Activated CD8-positive, alpha-beta memory T cell treated with anti-CD3 and anti-CD28 coated beads, Interleukin-2, amount 10 ng/mL, durations not matched to agents 7 days and 5 days (primary cell): ENCODE measurements around the gene DHRSX. TPM values are rescaled to one million over a fixed set of nuclear protein-coding genes. Genes with fewer than 3 reads are reported as not detected.
"Not testable (repeated sequence)": the region's sequence is repeated elsewhere in the genome, so short reads cannot be mapped to it uniquely, and the experiment has no call there.

Experiments used
- ATAC-seq: fragments of 150-1000 bp; cut with Tn5 transposase; one replicate; pipeline ENCODE4 v1.10.0; 2021; ENCODE audit warnings: moderate library complexity
- CTCF ChIA-PET: fragments of 350-600 bp; sonication (Branson Sonifier 250); formaldehyde crosslinking; loops from one replicate; lab custom pipeline; 2021; ENCODE audit warnings: antibody characterized with exemption; lab: Charles Lee
- DNase-seq: peaks from one replicate; pipeline ENCODE4 v3.0.0-alpha.2; 2020
- H3K27ac Mint-ChIP-seq: one replicate; pipeline ENCODE4 v1.8.0; 2021; ENCODE audit warnings: mild to moderate bottlenecking, mixed read lengths
- H3K27me3 Mint-ChIP-seq: one replicate; pipeline ENCODE4 v1.8.0; 2021; ENCODE audit warnings: mixed read lengths
- H3K36me3 Mint-ChIP-seq: one replicate; pipeline ENCODE4 v1.8.0; 2021; ENCODE audit warnings: mild to moderate bottlenecking, mixed read lengths
- H3K4me1 Mint-ChIP-seq: one replicate; pipeline ENCODE4 v1.8.0; 2021; ENCODE audit warnings: mixed read lengths
- H3K4me3 Mint-ChIP-seq: one replicate; pipeline ENCODE4 v1.8.0; 2021; ENCODE audit warnings: mild to moderate bottlenecking, moderate library complexity, mixed read lengths
- H3K9me3 Mint-ChIP-seq: one replicate; pipeline ENCODE4 v1.8.0; 2022; ENCODE audit warnings: low read depth, mixed read lengths
- total RNA-seq, 2 experiments: library from RNA; stranded (reverse); gene quantifications; one replicate each; pipeline ENCODE4 v1.2.3, GENCODE V29; 2021

Gene DHRSX
- total RNA-seq, 2 experiments from 2014 or later: 21.1 to 22.5 TPM

DNA sequence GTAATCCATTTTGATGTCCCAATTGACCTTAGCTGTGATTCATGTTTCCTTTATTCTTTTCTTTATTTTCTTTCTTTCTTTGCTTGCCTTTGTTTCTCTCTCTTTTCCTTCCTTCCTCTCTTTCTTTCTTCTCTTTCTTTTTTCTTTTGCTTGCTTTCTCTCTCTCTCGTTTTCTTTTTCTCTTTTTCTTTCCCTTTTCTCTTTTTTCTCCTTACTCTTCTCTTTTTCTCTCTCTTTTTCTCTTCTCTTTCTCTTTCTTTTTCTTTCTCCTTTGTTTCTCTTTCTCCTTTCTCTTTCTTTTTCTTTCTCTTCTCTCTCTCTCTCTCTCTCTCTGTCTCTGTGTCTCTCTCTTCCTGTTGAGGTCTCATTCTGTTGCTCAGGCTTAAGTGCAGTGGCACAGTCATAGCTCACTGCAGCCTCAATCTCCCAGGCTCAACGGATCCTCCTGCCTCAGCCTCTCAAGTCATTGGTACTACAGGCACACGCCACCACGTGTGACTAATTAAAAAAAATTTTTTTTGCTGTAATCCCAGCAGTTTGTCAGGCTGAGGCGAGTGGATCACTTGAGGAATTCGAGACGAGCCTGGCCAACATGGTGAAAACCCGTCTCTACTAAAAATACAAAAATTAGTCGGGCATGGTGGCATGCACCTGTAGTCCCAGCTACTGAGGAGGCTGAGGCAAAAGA is 8.0 kb upstream of the DHRSX start:
- Mint-ChIP-seq H3K9me3 (no peaks in the 10 kb centered on the region), H3K4me3 (no peak overlapping the region), H3K27ac (no peak overlapping the region), H3K27me3 (no peaks in the 10 kb centered on the region), H3K36me3 (no peaks in the 10 kb centered on the region), H3K4me1 (peaks cover 4% of the 10 kb centered on the region)
- DNase-seq (no peak), ATAC-seq (no peak)
- CTCF ChIA-PET: no interaction called here

DNA sequence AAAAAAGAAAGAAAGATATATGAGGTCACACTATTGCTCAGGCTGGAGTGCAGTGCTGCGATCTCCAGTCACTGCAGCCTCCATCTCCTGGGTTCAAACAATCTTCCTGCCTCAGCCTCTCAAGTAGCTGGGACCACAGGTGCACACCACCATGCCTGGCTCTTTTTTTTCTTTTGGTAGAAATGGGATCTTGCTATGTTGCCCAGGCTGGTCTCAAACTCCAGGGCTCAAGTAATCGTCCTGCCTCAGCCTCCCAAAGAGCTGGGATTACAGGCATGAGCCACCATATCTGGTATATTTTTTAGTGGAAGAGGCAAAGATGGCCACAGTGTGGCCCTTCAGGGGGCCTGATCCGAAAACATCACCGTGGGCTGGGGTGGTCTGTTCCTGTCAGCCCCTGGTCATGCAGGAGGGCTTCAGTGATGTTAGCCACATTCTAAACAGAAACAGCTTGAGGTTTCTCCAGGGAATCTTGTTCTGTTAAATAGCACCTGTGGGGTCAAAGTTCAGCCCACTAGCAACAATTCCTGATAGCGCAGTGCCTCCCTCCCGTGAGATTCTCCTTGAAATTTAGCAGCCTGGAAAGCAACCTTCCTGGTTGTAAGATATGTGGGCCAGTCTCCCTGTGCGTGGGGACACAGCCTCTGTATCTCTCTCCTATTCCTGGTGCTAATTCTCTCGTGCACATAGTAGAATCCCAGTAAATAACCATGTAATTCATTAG is 7.3 kb upstream of the DHRSX start:
- DNase-seq: no peak
- Mint-ChIP-seq H3K36me3 (no peaks in the 10 kb centered on the region), H3K4me1 (peaks cover 4% of the 10 kb centered on the region), H3K9me3 (no peaks in the 10 kb centered on the region), H3K27ac (no peak overlapping the region), H3K4me3 (no peak overlapping the region), H3K27me3 (no peaks in the 10 kb centered on the region)
- CTCF ChIA-PET: no interaction called here
- ATAC-seq: no peak

DNA sequence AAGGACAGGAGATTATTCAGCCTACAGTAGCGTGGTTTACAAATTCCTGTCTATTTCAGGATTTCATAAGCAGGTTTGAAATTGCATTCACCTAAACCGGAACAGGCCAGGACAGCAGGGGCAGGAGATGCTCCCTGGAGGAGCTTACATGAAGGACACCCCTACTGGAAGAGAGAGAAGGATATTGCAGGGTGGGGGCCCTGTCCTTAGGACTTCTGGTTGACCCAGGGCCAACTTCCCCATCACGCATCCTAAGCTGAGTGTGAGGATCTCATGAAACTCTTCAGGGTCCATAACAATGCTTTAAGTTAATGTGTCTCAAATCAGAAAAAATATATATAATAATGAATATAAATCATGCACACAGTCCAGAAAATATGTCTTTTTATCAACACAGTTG is 6.4 kb upstream of the DHRSX start:
- Mint-ChIP-seq H3K9me3 (no peaks in the 10 kb centered on the region), H3K27ac (no peak overlapping the region)

DNA sequence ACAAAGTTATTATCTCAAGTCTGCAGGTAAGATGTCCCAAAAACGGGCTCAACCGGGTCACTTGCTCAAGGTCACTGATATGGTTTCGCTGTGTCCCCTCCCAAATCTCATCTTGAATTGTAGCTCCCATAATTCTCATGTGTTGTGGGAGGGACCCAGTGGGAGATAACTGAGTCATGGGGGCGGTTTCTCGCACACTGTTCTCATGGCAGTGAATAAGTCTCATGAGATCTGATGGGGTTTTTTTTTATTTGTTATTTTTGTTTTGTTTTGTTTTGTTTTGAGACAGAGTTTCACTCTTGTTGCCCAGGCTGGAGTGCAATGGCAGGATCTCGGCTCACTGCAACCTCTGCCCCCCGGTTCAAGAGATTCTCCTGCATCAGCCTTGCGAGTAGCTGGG is 4.6 kb upstream of the DHRSX start:
- H3K4me1 Mint-ChIP-seq, DNase-seq, H3K9me3 Mint-ChIP-seq, H3K27ac Mint-ChIP-seq, H3K4me3 Mint-ChIP-seq, CTCF ChIA-PET, ATAC-seq, H3K27me3 Mint-ChIP-seq, H3K36me3 Mint-ChIP-seq: not testable (repeated sequence)

More for the DNA sequence above, 6.4 kb upstream of the DHRSX start:
- Mint-ChIP-seq H3K4me3 (no peak overlapping the region), H3K4me1 (peaks cover 4% of the 10 kb centered on the region), H3K27me3 (no peaks in the 10 kb centered on the region), H3K36me3 (no peaks in the 10 kb centered on the region)
- CTCF ChIA-PET: no interaction called here
- DNase-seq: no peak
- no peak for ATAC-seq

DNA sequence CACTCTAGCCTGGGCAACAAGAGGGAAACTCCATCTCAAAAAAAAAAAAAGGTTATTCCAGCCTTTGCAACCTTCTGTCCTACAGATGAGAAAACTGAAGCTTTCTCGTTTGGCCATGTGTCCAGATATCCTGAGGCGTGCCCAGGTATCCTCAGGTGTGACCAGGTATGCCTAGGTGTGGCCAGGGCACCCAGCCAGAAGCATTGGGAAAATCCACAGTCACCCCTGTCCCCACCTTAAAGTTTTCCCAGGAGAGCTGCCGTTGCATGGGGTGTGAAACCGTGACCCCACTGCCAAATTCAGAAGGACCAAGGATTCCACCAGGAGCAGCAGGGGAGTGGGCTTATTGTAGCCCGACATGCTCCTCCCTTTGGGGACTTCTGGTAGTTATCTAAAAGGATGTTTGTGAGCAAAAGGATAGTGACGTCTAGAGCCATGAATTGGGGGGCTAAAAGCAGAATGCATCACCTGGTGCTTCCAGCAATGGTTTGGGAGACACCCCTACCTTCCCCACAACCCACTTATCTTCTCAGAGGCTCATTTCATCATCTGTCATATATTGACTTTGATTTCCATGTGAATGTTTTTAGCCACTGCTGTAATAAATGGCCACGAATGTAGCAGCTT is 4.0 kb upstream of the DHRSX start:
- no peaks in the 10 kb centered on the region for H3K9me3 Mint-ChIP-seq
- H3K36me3 Mint-ChIP-seq: peaks cover 1% of the 10 kb centered on the region
- H3K4me3 Mint-ChIP-seq: no peak overlapping the region
- H3K4me1 Mint-ChIP-seq: peaks cover 5% of the 10 kb centered on the region
- no peak for DNase-seq
- no peak for ATAC-seq
- no peak overlapping the region for H3K27ac Mint-ChIP-seq
- CTCF ChIA-PET: no interaction called here
- H3K27me3 Mint-ChIP-seq: no peaks in the 10 kb centered on the region

DNA sequence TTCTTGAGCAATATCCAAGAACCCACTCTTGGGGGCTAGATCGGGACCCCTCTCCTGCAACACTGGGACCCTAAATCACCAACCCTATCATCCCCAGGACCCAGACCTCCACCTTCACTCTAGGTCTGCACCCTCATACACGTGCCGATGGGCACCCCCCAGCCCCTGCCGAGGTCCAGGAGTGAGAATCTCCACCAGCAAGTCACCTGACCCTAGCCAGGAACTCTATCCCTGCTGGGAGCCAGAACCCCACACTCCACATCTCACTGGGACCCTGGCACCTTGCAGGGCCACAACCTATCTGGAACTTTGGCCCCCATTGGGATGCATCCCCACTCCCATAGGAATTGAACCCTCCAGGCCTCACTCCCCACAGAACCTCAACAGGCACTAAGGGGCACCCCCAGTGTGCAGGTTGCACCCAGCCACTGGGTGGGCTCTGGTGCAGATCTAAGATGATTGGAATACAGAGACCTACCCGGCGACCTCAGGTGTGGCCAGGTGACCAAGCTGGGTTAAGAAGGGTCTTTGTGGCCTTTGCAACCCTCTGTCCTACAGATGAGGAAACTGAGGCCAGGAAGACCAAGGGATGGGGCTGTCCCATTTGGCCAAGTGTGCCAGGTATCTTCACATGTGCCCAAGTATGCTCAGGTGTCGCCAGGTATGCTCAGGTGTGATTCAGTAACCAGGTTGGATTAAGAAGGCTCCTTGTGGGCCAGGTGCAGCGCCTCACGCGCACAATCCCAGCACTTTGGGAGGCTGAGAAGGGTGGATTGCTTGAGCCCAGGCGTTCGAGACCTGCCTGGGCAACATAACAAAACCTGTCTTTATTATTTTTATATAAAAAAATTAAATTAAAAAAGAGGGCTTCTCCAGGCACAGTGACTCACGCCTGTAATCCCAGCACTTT is 3.1 kb upstream of the DHRSX start:
- peaks cover 1% of the 10 kb centered on the region for H3K36me3 Mint-ChIP-seq
- H3K27me3 Mint-ChIP-seq: no peaks in the 10 kb centered on the region
- peaks cover 13% of the 10 kb centered on the region for H3K4me1 Mint-ChIP-seq
- no peak for DNase-seq
- H3K27ac Mint-ChIP-seq: no peak overlapping the region
- CTCF ChIA-PET: no interaction called here
- H3K4me3 Mint-ChIP-seq: no peak overlapping the region
- no peak for ATAC-seq
- H3K9me3 Mint-ChIP-seq: no peaks in the 10 kb centered on the region

DNA sequence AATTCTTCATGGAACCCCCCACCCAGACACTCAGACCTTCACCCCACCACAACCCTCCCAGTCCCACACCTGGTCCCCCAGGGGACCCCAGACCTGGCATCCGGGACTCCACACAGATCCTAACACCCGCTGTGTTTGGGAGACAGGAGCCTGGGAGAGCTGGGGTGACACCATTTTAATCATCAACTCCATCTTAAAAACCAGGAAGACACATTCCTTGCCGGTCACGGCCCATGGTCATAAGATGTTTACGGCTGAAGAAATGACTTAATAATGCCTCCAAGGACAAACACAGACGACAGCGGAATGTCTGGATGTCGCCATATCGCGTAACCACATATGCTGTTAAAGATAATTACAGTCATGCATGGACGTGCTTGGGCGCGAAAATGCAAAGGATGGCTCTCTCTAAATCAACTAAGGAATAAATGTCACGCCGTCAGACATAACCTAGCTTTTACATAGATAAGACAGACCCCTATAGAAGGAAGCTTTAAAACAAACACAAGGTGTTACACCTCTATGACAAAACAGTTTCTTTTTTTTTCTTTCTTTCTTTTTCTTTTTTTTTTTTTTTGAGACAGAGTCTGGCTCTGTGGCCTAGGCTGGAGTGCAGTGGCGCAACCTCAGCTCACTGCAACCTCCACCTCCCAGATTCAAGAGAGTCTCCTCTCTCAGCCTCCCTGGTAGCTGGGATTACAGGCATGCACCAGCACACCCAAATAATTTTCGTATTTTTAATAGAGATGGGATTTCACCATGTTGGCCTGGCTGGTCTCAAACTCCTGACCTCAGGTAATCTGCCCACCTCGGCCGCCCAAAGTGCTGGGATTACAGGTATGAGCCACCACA is 2.1 kb upstream of the DHRSX start:
- no peak overlapping the region for H3K4me3 Mint-ChIP-seq
- DNase-seq: no peak
- H3K4me1 Mint-ChIP-seq: peaks cover 18% of the 10 kb centered on the region
- no peak for ATAC-seq
- no peak overlapping the region for H3K27ac Mint-ChIP-seq
- CTCF ChIA-PET: no interaction called here
- peaks cover 3% of the 10 kb centered on the region for H3K36me3 Mint-ChIP-seq
- no peaks in the 10 kb centered on the region for H3K27me3 Mint-ChIP-seq
- no peaks in the 10 kb centered on the region for H3K9me3 Mint-ChIP-seq

DNA sequence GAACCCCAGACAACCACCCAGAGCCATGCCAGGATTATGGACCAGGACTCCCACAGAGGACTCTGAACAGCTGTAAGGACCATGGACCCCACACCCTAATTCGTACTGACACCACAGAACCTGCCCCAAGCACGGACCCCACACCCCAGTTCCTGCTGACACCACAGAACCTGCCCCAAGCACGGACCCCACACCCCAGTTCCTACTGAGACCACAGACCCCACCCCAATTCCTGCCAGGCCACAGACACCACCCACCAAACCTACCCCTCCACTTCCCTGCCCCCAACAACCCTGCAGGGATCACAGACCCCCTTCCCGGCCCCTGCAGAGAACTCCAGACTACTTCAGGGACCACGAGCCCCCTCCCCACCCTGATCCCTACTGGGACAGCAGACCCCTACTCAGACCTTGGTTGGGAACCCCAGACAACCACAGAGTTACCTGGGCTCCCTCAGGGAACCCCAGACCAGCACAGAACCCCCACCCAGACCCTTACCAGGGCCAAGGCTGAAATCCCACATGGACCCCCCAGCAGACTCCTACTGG is 1.4 kb upstream of the DHRSX start:
- no peak for ATAC-seq
- H3K9me3 Mint-ChIP-seq: no peaks in the 10 kb centered on the region
- peaks cover 3% of the 10 kb centered on the region for H3K36me3 Mint-ChIP-seq
- peaks cover 25% of the 10 kb centered on the region for H3K4me1 Mint-ChIP-seq
- CTCF ChIA-PET: no interaction called here
- H3K27me3 Mint-ChIP-seq: no peaks in the 10 kb centered on the region
- H3K27ac Mint-ChIP-seq: peak overlapping the region; percentile 46
- H3K4me3 Mint-ChIP-seq: peak overlapping the region; percentile 38
- DNase-seq: no peak

DNA sequence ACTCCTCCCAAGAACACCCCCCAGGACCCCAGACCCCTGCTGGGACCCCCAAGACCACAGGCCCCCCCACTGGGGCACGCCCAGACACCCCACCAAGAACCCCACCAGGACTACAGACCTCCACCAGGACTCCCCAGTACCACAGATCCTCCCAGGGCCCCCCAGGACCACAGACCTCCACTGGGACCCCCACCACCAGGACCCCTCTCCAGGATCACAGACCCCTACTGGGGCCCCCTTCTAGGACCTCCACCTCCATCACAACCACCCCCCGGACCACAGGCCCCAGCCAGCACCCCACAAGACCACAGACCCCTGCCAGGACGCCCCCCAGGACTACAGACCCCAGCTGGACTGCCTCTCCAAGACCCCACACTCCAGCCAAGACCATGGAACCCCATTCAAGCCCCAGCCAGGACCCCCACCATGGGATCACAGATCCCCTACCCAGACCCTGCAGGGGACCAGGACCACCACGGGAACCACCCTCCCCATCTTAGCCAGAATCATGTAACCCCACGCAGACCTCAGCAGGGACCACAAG is 855 bp upstream of the DHRSX start:
- CTCF ChIA-PET: no interaction called here
- ATAC-seq (no peak), DNase-seq (no peak)
- Mint-ChIP-seq H3K4me3 (peak overlapping the region; percentile 38), H3K27me3 (no peaks in the 10 kb centered on the region), H3K4me1 (peaks cover 27% of the 10 kb centered on the region), H3K27ac (peak overlapping the region; percentile 46), H3K9me3 (no peaks in the 10 kb centered on the region), H3K36me3 (peaks cover 3% of the 10 kb centered on the region)

DNA sequence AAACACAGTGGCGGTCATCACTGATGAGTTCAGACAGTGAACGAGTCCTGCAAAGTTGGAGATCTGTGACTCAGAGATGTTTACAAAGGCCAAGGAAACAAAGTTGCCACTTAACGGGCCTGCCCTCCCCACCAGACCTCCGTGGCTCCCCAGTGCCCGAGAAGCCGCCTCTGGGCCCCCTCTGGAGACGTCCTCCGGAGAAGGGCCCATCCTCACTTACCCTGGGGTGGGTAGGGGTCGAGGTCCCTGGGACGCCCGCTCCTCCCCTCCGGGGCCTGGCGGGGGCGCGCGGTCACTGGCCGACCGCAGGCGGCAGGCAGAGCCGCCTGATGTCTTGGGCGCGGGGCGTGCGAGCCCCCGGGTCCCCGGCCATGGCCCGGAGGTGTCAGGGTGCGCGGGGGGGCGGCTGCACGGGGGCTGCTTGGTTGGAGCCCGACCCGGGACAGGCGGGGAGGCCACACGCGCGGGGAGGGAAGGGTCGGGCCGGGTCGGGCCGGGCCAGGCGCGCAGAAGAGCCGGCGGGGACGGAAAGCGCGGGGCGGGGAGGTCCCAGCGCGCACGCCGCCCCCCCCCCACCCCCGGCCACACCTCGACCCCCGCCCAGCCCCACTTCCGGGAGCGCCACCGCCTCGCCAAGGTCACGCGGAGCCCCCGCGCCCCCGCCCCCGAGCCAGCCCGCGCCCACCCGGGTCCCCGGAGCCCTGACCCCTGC is 529 bp downstream of the DHRSX start:
- DNase-seq (peak; percentile 53), ATAC-seq (peak; percentile 62)
- Mint-ChIP-seq H3K27me3 (no peaks in the 10 kb centered on the region), H3K4me1 (peaks cover 27% of the 10 kb centered on the region), H3K27ac (peak overlapping the region; percentile 80), H3K9me3 (no peaks in the 10 kb centered on the region), H3K4me3 (peak overlapping the region; percentile 78), H3K36me3 (peaks cover 3% of the 10 kb centered on the region)
- CTCF ChIA-PET: no interaction called here

DNA sequence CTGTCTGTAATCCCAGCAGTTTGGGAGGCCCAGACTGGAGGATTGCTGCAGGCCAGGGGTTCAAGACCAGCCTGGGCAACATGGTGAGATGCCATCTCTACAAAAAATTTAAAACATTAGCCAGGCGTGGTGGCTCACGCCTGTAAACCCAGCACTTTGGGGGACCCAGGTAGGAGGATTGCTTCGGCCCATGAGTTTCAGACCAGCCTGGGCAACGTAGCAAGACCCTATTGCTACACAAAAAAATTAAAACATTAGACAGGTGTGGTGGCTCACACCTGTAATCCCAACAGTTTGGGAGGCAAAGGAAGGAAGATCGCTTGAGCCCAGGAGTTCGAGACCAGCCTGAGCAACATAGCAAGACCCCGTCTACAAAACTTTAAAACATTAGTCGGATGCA is 1.3 kb downstream of the DHRSX start:
- ATAC-seq (no peak), DNase-seq (no peak)
- H3K36me3 Mint-ChIP-seq: peaks cover 3% of the 10 kb centered on the region
- CTCF ChIA-PET: no interaction called here
- H3K4me3 Mint-ChIP-seq: peak overlapping the region; percentile 78
- no peaks in the 10 kb centered on the region for H3K27me3 Mint-ChIP-seq
- peak overlapping the region; percentile 80 for H3K27ac Mint-ChIP-seq
- peaks cover 27% of the 10 kb centered on the region for H3K4me1 Mint-ChIP-seq
- H3K9me3 Mint-ChIP-seq: no peaks in the 10 kb centered on the region
